GM18511 (cell line): ENCODE measurements around the gene DENND2D.
A peak's percentile ranks its signal among the peaks of the same experiment; 100 is the strongest.

Experiments used
- ATAC-seq: cut with Tn5 transposase; IDR thresholded peaks from one replicate; pipeline ENCODE4 v1.9.1; 2021; ENCODE audit warnings: mild to moderate bottlenecking, moderate library complexity; ENCODE audit not compliant: unreplicated experiment

The DENND2D gene

GRCh38 chr1:111139956-111140679 lies 60.3 kb downstream of the DENND2D start, which contains the start of the genes CEPT1 and DRAM2:
Gene CEPT1 (plus strand): TSS chr1:111140223. CDS start chr1:111147715, 7,492 bp downstream.
Gene DRAM2 (minus strand): TSS chr1:111140093. CDS start chr1:111131554, 8,539 bp downstream.
- peak; percentile 74 for ATAC-seq

- ATAC-seq = peak; percentile 52
Observed at GRCh38 chr1:111139324-111139955, 61.0 kb downstream of the DENND2D start.
